ENCODE data around the gene SERPINE2.

Gene SERPINE2

GRCh38 chr2:223969856-223970255, 69.2 kb downstream of the SERPINE2 start:
- peaks cover 36% of the 10 kb centered on the region for H3K36me3 ChIP-seq (ENCODE audit: insufficient read depth, low read length)
- H4K20me1 ChIP-seq (ENCODE audit: insufficient read depth, low read length) = no peaks in the 10 kb centered on the region
- no peaks in the 10 kb centered on the region for H3K9me3 ChIP-seq (ENCODE audit: low read length)
- no peaks in the 10 kb centered on the region for H3K4me1 ChIP-seq (ENCODE audit: insufficient read depth, low read length, severe bottlenecking)
- H2AFZ ChIP-seq (ENCODE audit: low read length) = no peak overlapping the region
- TF ChIP-seq CTCF (IDR thresholded peaks at IDR 0.05; ENCODE audit: low read length) (no peak), EZH2 (IDR thresholded peaks at IDR 0.05; ENCODE audit: borderline replicate concordance, low read length) (no peak)
- no peaks in the 10 kb centered on the region for H3K27me3 ChIP-seq (ENCODE audit: insufficient read depth, low read length)
- H3K9me2 ChIP-seq (ENCODE audit: low read depth, low read length) = no peaks in the 10 kb centered on the region
- H3K9ac ChIP-seq (ENCODE audit: low read length) = no peak overlapping the region
- H3K27ac ChIP-seq (ENCODE audit: low read depth, low read length, poor library complexity, severe bottlenecking) = no peak overlapping the region
- peaks cover 7% of the 10 kb centered on the region; the same call in 1 of the 2 replicates for H3K79me2 ChIP-seq (ENCODE audit: insufficient read depth, low read length)
- H3K4me2 ChIP-seq (ENCODE audit: low read length) = no peak overlapping the region
- no peak overlapping the region for H3K4me3 ChIP-seq (ENCODE audit: low read depth, low read length, poor library complexity, severe bottlenecking)
- H3F3A ChIP-seq (ENCODE audit: insufficient read depth, low read length) = peaks cover 4% of the 10 kb centered on the region; the same call in 1 of the 2 replicates

GRCh38 chr2:223969315-223969714, 69.8 kb downstream of the SERPINE2 start:
- H3K9ac ChIP-seq (ENCODE audit: low read length) = no peak overlapping the region
- no peak for TF ChIP-seq CTCF (IDR thresholded peaks at IDR 0.05; ENCODE audit: low read length)
- TF ChIP-seq EZH2 (IDR thresholded peaks at IDR 0.05; ENCODE audit: borderline replicate concordance, low read length) = no peak
- H4K20me1 ChIP-seq (ENCODE audit: insufficient read depth, low read length) = no peaks in the 10 kb centered on the region
- H3K4me1 ChIP-seq (ENCODE audit: insufficient read depth, low read length, severe bottlenecking) = no peaks in the 10 kb centered on the region
- no peak overlapping the region for H3K4me2 ChIP-seq (ENCODE audit: low read length)
- peaks cover 7% of the 10 kb centered on the region; the same call in 1 of the 2 replicates for H3K79me2 ChIP-seq (ENCODE audit: insufficient read depth, low read length)
- H3K36me3 ChIP-seq (ENCODE audit: insufficient read depth, low read length) = peaks cover 41% of the 10 kb centered on the region
- no peak overlapping the region for H2AFZ ChIP-seq (ENCODE audit: low read length)
- no peaks in the 10 kb centered on the region for H3K27me3 ChIP-seq (ENCODE audit: insufficient read depth, low read length)
- no peak overlapping the region for H3K27ac ChIP-seq (ENCODE audit: low read depth, low read length, poor library complexity, severe bottlenecking)
- H3K4me3 ChIP-seq (ENCODE audit: low read depth, low read length, poor library complexity, severe bottlenecking) = no peak overlapping the region
- peaks cover 4% of the 10 kb centered on the region; the same call in 1 of the 2 replicates for H3F3A ChIP-seq (ENCODE audit: insufficient read depth, low read length)
- H3K9me3 ChIP-seq (ENCODE audit: low read length) = no peaks in the 10 kb centered on the region
- no peaks in the 10 kb centered on the region for H3K9me2 ChIP-seq (ENCODE audit: low read depth, low read length)

GRCh38 chr2:223967981-223968380, 71.1 kb downstream of the SERPINE2 start:
- Histone ChIP-seq H3F3A (ENCODE audit: insufficient read depth, low read length) (peaks cover 4% of the 10 kb centered on the region; the same call in 1 of the 2 replicates), H3K9me2 (ENCODE audit: low read depth, low read length) (no peaks in the 10 kb centered on the region), H3K79me2 (ENCODE audit: insufficient read depth, low read length) (peaks cover 17% of the 10 kb centered on the region), H3K4me1 (ENCODE audit: insufficient read depth, low read length, severe bottlenecking) (no peaks in the 10 kb centered on the region), H4K20me1 (ENCODE audit: insufficient read depth, low read length) (no peaks in the 10 kb centered on the region), H3K9me3 (ENCODE audit: low read length) (no peaks in the 10 kb centered on the region), H3K4me2 (ENCODE audit: low read length) (no peak overlapping the region), H3K27ac (ENCODE audit: low read depth, low read length, poor library complexity, severe bottlenecking) (no peak overlapping the region), H3K27me3 (ENCODE audit: insufficient read depth, low read length) (no peaks in the 10 kb centered on the region), H3K9ac (ENCODE audit: low read length) (no peak overlapping the region), H2AFZ (ENCODE audit: low read length) (no peak overlapping the region), H3K36me3 (ENCODE audit: insufficient read depth, low read length) (peaks cover 55% of the 10 kb centered on the region), H3K4me3 (ENCODE audit: low read depth, low read length, poor library complexity, severe bottlenecking) (no peak overlapping the region)
- no peak for TF ChIP-seq EZH2 (IDR thresholded peaks at IDR 0.05; ENCODE audit: borderline replicate concordance, low read length)
- TF ChIP-seq CTCF (IDR thresholded peaks at IDR 0.05; ENCODE audit: low read length) = no peak

Measured in OCI-LY1 (cell line).